GM15510 (cell line): Measurements from ENCODE around the gene FBXL20.

Experiments
- POLR2A ChIP-seq: IDR thresholded peaks from 3 replicates; pipeline ENCODE4 v1.6.1; 2011; ENCODE audit warnings: borderline replicate concordance; ENCODE audit not compliant: insufficient read length; ENCODE audit errors: extremely low read depth

The FBXL20 gene

GRCh38 chr17:39304188-39304587 lies 97.2 kb downstream of the FBXL20 start:
- TF ChIP-seq POLR2A, result no peak

GRCh38 chr17:39294060-39294459 lies 107.4 kb downstream of the FBXL20 start:
- no peak for TF ChIP-seq POLR2A

GRCh38 chr17:39284685-39285084 lies 116.7 kb downstream of the FBXL20 start:
- no peak for TF ChIP-seq POLR2A

GRCh38 chr17:39283896-39284295 lies 117.5 kb downstream of the FBXL20 start:
- TF ChIP-seq POLR2A, result no peak

GRCh38 chr17:39283098-39283497 lies 118.3 kb downstream of the FBXL20 start:
- TF ChIP-seq POLR2A, result no peak

- no peak for TF ChIP-seq POLR2A
These were observed 119.6 kb downstream of the FBXL20 start for GRCh38 chr17:39281806-39282205.

GRCh38 chr17:39277110-39277509 lies 124.3 kb downstream of the FBXL20 start:
- TF ChIP-seq POLR2A, result no peak

- TF ChIP-seq POLR2A, result no peak
These were observed 125.3 kb downstream of the FBXL20 start for GRCh38 chr17:39276113-39276512.

GRCh38 chr17:39271546-39271945 lies 129.9 kb downstream of the FBXL20 start:
- TF ChIP-seq POLR2A, result no peak

GRCh38 chr17:39270923-39271322 lies 130.5 kb downstream of the FBXL20 start:
- no peak for TF ChIP-seq POLR2A

- TF ChIP-seq POLR2A, result no peak
These were observed 137.3 kb downstream of the FBXL20 start for GRCh38 chr17:39264119-39264518.

GRCh38 chr17:39261286-39261685 lies 140.1 kb downstream of the FBXL20 start:
- TF ChIP-seq POLR2A, result no peak

GRCh38 chr17:39252788-39253460 lies 148.5 kb downstream of the FBXL20 start:
- TF ChIP-seq POLR2A, result no peak

- no peak for TF ChIP-seq POLR2A
These were observed 149.4 kb downstream of the FBXL20 start for GRCh38 chr17:39251997-39252396.

- no peak for TF ChIP-seq POLR2A
These were observed 155.2 kb downstream of the FBXL20 start for GRCh38 chr17:39246274-39246673.
